Gastroesophageal sphincter (tissue), 4 donors: ENCODE results near the gene PTCD1. TPM values are rescaled to one million over a fixed set of nuclear protein-coding genes. Genes with fewer than 3 reads are reported as not detected.
"Not testable (repeated sequence)": the region's sequence is repeated elsewhere in the genome, so short reads cannot be mapped to it uniquely, and the experiment has no call there.

Source experiments
- ATAC-seq: fragments of 150-250 bp; one replicate; pipeline ENCODE4 v1.9.1; 2016; ENCODE audit warnings: mild to moderate bottlenecking, moderate library complexity
- H3K27ac ChIP-seq, 4 donors: fragments of 200-600 bp; sonication (generic) in 3 of 4; 1 replicate in 3 of 4; 2 replicates in 1 of 4; pipeline ENCODE4 v1.5.1; 2016 to 2019
- H3K27me3 ChIP-seq: fragments of 200-600 bp; sonication (generic); one replicate; pipeline ENCODE4 v1.5.1; 2019
- H3K36me3 ChIP-seq, 2 donors: fragments of 200-600 bp; sonication (generic); one replicate each; pipeline ENCODE4 v1.5.1; 2019; ENCODE audit warnings: control low read depth in 1 of 2
- H3K4me1 ChIP-seq, 3 donors: fragments of 200-600 bp; sonication (generic); 1 replicate in 2 of 3; 2 replicates in 1 of 3; pipeline ENCODE4 v1.5.1; 2016 to 2019; ENCODE audit warnings: control low read depth in 2 of 3
- H3K4me3 ChIP-seq, 2 donors: fragments of 200-600 bp; sonication (generic); one replicate each; pipeline ENCODE4 v1.5.1; 2019; ENCODE audit warnings: mild to moderate bottlenecking in 1 of 2, moderate library complexity in 1 of 2
- H3K9me3 ChIP-seq, 3 donors: fragments of 200-600 bp; sonication (generic); one replicate each; pipeline ENCODE4 v1.5.1; 2017 to 2019; ENCODE audit warnings: control low read depth in 2 of 3
- CTCF ChIP-seq, 4 experiments: fragments of 200-600 bp in 2 of 4; fragments of 450-650 bp in 2 of 4; sonication (generic) in 1 of 4; IDR thresholded peaks; one replicate each; pipeline ENCODE4 v1.5.1; 2017 to 2019; ENCODE audit warnings: antibody characterized with exemption in 4 of 4, mild to moderate bottlenecking in 2 of 4, moderate library complexity in 2 of 4
- EP300 ChIP-seq: sonication (generic); formaldehyde crosslinking; IDR thresholded peaks from one replicate; pipeline ENCODE4 v1.6.1; 2017; ENCODE audit warnings: antibody characterized with exemption, mild to moderate bottlenecking
- POLR2A ChIP-seq, 2 donors: fragments of 450-650 bp; IDR thresholded peaks; one replicate each; pipeline ENCODE4 v1.6.1; 2017; ENCODE audit warnings: antibody characterized with exemption in 2 of 2, mild to moderate bottlenecking in 2 of 2, moderate library complexity in 1 of 2
- POLR2AphosphoS5 ChIP-seq: sonication (generic); formaldehyde crosslinking; IDR thresholded peaks from one replicate; pipeline ENCODE4 v1.6.1; 2017; ENCODE audit warnings: antibody characterized with exemption
- WGBS, 2 donors: methylation state at CpG; one replicate each; pipeline ENCODE4 v1.1.5; 2018; ENCODE audit warnings: low coverage in 1 of 2; 5-methylcytosine and 5-hydroxymethylcytosine counted together
- total RNA-seq, 4 donors: library from RNA; depleted of rRNA; stranded (reverse); fragments of >200 nt; gene quantifications; one replicate each; pipeline ENCODE4 v1.1.0, GENCODE V29; 2016

Gene PTCD1
- total RNA-seq, 4 donors from 2014 or later = 6.2 to 10.8 (median 7.3) TPM

GRCh38 chr7:99440195-99440594 is 1.6 kb upstream of the PTCD1 start:
- Histone ChIP-seq H3K4me1 (peaks cover 0 to 51% (median 14%) of the 10 kb centered on the region in 3 donors), H3K4me3 (peak overlapping the region in 1 of 2 donors; percentile 72), H3K9me3 (no peaks in the 10 kb centered on the region), H3K36me3 (peaks cover 0 to 33% of the 10 kb centered on the region in 2 donors), H3K27me3 (no peaks in the 10 kb centered on the region), H3K27ac (no peak overlapping the region)
- TF ChIP-seq CTCF (IDR thresholded peaks at IDR 0.05) = no peak
- TF ChIP-seq POLR2A (IDR thresholded peaks at IDR 0.05) = no peak
- no peak for TF ChIP-seq POLR2AphosphoS5
- no peak for TF ChIP-seq EP300
- WGBS, 2 donors = 69 to 70% methylated on average over 6 to 7 of the region's 9 CpGs
- no peak for ATAC-seq

GRCh38 chr7:99437946-99438572 is 539 bp downstream of the PTCD1 start:
- H3K36me3 ChIP-seq = peaks cover 0 to 33% of the 10 kb centered on the region in 2 donors
- peak overlapping the region; percentile 49 to 91 (median 84) for H3K27ac ChIP-seq
- TF ChIP-seq CTCF (IDR thresholded peaks at IDR 0.05) (no peak), EP300 (no peak), POLR2AphosphoS5 (no peak), POLR2A (IDR thresholded peaks at IDR 0.05) (no peak)
- H3K4me3 ChIP-seq = peak overlapping the region; percentile 61 to 72
- no peaks in the 10 kb centered on the region for H3K9me3 ChIP-seq
- H3K4me1 ChIP-seq = peaks cover 0 to 51% (median 14%) of the 10 kb centered on the region in 3 donors
- ATAC-seq = peak; percentile 14
- 0% methylated on average over 3 to 11 of the region's 20 CpGs for WGBS, 2 donors
- H3K27me3 ChIP-seq = no peaks in the 10 kb centered on the region

GRCh38 chr7:99433158-99433557 is 5.4 kb downstream of the PTCD1 start:
- H3K36me3 ChIP-seq = peaks cover 0 to 76% of the 10 kb centered on the region in 2 donors

GRCh38 chr7:99431756-99432540 is 6.7 kb downstream of the PTCD1 start:
- H3K4me3 ChIP-seq, H3K4me1 ChIP-seq, ATAC-seq, H3K27me3 ChIP-seq, H3K9me3 ChIP-seq, H3K27ac ChIP-seq: not testable (repeated sequence)
- peaks cover 0 to 85% of the 10 kb centered on the region in 2 donors for H3K36me3 ChIP-seq
- 91% methylated on average over 3 to 12 of the region's 13 CpGs for WGBS, 2 donors

More at GRCh38 chr7:99433158-99433557, 5.4 kb downstream of the PTCD1 start:
- Histone ChIP-seq H3K27me3 (no peaks in the 10 kb centered on the region), H3K27ac (no peak overlapping the region), H3K4me3 (no peak overlapping the region), H3K9me3 (no peaks in the 10 kb centered on the region), H3K4me1 (peaks cover 0 to 19% (median 6%) of the 10 kb centered on the region in 3 donors)
- no peak for TF ChIP-seq CTCF (IDR thresholded peaks at IDR 0.05)
- ATAC-seq = no peak
- 80 to 100% methylated on average over 1 to 2 of the region's 9 CpGs for WGBS, 2 donors

- Histone ChIP-seq H3K4me3 (no peak overlapping the region), H3K9me3 (no peaks in the 10 kb centered on the region), H3K36me3 (peaks cover 0 to 93% of the 10 kb centered on the region in 2 donors), H3K27me3 (no peaks in the 10 kb centered on the region), H3K27ac (no peak overlapping the region), H3K4me1 (no peaks in the 10 kb centered on the region)
- no peak for ATAC-seq
- TF ChIP-seq CTCF (IDR thresholded peaks at IDR 0.05) (no peak), EP300 (no peak), POLR2A (IDR thresholded peaks at IDR 0.05) (no peak), POLR2AphosphoS5 (no peak)
- WGBS, 2 donors = 92% methylated on average over 4 of the region's 8 CpGs; no CpG with 5 or more reads in 1 of the 2 donors
Measured at GRCh38 chr7:99429756-99430155, 8.8 kb downstream of the PTCD1 start.
